Activated CD8-positive, alpha-beta memory T cell treated with anti-CD3 and anti-CD28 coated beads, Interleukin-2, amount 50 U/mL, for 4 hours (primary cell): Measurements from ENCODE around the gene LIPT2.
"Not testable (repeated sequence)": the region's sequence is repeated elsewhere in the genome, so short reads cannot be mapped to it uniquely, and the experiment has no call there.

Experiments
- DNase-seq: peaks from one replicate; pipeline ENCODE4 v3.0.0-alpha.2; 2020

The LIPT2 gene

DNA sequence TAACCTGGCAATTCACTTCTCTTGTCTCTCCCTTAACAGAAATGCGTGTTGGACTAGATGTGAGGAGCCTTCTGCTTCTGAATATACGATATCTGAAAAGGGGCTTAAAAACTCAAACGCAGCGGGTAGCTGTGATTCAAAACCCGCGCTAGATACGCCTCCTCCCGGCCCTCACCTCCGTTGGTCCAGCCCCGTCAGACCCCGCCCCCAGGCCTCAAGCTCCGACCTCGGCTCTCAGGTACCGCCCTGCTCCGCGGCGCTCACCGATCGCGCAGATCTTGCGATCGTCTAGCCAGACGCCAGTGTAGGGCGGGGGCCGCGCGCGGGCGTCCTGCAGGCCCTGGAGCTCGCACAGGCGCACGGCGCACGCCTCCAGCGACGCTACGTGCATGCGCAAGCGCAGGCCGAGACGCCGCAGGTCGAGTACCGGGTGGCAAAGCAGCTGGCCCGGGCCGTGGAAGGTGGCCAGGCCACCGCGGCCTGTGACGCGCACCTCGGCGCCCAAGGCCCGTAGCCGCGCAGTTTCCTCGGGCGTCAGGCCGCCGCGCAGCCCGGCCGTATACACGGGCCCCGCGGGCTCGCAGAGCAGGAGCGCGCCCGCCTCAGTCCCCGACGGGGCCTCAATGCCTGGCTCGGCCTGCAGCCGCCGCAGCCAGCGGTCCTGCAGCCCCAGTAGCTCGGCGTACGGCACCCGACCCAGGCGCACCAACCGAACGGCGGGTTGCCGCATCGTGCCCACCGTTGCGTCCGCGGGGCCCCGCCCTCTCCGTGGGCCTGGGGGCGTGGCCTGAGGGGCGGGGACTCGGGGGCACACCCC is at the start of gene LIPT2:
TSS of gene LIPT2 (minus strand) at position 751 of the 817 bp plus-strand sequence. CDS start at position 730, 21 bp downstream.
- DNase-seq = peak; percentile 97

- DNase-seq = no peak
These were observed 47.9 kb upstream of the LIPT2 start for GRCh38 chr11:74541466-74541865.

DNA sequence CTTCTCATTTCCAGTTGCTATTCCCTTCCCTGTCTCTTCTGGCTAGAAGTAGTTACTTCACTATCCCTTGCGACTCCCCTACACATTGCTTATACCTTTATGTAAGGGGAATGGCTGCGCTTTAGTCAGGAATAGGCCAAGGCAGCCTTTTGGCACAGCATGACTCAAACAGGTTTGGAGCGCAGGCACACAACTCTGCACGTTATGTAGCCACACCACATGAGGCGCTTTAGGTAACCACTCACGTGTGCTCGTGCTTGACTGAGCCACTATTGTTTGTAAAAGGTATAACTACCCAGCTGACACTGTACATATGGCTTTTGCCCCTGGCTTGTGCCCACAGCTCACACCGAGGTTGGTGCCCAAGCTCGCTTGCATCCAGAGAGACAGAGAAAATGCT is 46.7 kb upstream of the LIPT2 start:
- no peak for DNase-seq

- DNase-seq = no peak
These were observed 45.2 kb upstream of the LIPT2 start for GRCh38 chr11:74538680-74539079.

DNA sequence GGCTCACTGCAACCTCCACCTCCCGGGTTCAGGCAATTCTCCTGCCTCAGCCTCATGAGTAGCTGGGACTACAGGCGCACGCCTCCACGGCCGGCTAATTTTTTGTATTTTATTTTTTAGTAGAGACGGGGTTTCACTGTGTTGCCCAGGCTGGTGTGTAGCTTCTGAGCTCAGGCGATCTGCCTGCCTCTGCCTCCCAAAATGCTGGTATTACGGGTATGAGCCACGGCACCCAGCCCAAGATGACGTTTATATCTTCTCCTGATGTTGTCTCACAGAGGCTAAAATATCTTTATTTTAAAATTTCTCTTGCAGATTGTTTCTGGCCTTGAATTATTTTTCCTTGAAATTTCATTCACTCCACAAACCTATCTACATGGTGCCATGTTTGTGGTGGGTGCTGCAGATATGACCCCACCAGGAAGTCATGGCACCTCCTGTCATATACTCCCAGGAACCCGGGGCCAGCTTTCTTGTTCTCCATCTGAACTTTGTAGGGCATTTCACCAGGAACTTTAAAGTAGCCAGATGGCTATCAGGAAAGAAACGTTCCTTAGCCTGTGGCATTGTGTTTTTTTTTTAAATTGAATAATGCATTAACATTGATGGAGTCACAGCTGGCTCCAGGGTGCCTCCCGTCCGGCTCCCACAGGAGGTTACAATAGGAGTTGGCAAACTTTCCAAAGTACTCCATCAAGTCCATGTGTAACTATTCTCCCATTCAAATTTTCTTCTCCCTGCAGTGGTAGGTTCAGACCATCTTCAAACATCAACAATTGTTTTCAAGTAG is 42.0 kb upstream of the LIPT2 start:
- DNase-seq = no peak

- not testable (repeated sequence) for DNase-seq
These were observed 41.4 kb upstream of the LIPT2 start for GRCh38 chr11:74534946-74535275.

- no peak for DNase-seq
These were observed 40.9 kb upstream of the LIPT2 start for GRCh38 chr11:74534216-74534945.

DNA sequence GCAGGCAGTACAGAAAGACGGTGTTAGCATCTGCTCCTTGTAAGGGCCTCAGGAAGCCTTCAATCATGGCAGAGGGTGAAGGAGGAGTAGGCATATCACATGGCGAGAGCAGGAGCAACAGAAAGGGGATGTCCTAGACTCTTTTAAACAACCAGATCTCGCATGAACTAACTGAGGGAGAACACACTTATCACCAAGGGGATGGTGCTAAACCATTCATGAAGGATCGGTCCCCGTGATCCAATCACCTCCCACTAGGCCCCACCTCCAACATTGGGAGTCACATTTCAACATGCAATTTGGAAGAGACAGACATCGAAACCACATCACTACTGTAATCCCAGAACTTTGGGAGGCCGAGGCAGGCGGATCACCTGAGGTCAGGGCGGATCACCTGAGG is 39.9 kb upstream of the LIPT2 start:
- no peak for DNase-seq

- no peak for DNase-seq
These were observed 39.1 kb upstream of the LIPT2 start for GRCh38 chr11:74532501-74533246.

DNA sequence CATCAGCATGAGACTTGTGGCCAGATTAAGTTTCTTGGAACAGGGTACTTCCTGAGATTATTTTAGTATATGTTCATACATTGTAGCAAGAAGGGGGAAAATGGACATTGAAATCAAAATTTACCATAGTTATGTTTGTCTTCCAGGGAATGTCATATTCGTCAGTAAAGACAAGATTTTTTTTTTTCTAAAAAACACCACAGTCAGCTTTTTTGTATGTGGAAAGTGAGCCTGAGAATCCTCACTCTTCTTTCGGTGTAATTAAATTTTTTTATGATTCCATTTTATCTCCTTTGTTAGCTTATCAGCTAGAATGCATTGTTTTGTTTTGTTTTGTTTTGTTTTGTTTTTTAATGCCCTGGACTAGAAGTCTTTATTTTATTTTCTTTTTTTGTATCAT is 31.5 kb upstream of the LIPT2 start:
- no peak for DNase-seq

DNA sequence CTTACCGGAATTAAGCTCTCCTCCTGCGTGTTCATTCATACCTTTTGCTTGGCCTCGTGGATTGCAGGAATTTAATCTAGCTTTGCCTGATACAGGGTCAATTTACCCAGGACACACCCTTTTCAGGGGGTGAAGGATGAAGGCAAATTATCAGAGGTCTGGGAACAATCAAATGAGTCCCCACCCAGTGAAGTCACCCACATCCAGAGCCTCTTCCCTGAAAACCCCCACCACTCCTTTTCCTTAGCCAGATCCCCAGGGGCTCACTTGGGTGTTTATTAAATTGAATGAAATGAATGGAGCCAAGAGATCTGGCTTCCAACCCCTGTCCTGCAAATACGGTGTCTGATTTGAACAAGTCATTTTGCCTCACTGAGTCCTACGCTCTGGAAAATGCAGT is 31.0 kb upstream of the LIPT2 start:
- no peak for DNase-seq

GRCh38 chr11:74522776-74523175 is 29.3 kb upstream of the LIPT2 start:
- no peak for DNase-seq

- DNase-seq = no peak
These were observed 28.2 kb upstream of the LIPT2 start for GRCh38 chr11:74521666-74522252.

DNA sequence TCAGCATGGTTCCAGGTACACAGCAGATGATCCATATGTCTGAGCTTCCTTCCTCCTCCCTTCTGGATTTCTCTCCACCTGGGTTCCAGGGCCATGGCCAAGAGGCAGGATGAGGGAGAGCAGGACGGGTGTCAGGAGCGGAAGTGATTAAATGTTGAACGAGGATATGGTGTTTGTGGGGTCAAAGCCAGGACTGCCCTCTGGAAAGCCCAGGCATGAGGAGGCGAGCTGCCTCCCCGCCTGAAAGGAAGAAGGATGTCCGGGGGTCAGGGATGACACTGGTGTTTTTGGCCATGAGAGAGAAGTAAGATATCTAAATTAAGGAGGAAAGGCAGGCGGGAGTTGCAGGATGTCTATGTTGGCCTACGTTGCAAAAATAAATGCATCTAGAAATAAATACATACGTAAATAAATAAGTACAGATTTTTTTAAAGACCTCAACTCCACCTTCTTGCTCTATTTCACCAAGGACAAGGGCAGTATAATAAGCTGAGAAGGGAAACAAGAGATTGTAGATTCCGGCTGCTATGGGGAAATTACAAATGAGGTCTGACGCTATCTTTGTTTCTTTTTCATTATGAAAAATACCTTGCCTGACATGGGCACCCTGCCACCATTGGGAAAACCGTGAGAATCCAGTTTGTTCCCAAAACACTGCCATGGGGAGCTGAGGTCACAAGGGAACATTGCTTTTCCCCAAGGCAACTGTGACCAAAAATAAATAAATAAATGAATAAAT is 27.6 kb upstream of the LIPT2 start:
- DNase-seq = no peak

DNA sequence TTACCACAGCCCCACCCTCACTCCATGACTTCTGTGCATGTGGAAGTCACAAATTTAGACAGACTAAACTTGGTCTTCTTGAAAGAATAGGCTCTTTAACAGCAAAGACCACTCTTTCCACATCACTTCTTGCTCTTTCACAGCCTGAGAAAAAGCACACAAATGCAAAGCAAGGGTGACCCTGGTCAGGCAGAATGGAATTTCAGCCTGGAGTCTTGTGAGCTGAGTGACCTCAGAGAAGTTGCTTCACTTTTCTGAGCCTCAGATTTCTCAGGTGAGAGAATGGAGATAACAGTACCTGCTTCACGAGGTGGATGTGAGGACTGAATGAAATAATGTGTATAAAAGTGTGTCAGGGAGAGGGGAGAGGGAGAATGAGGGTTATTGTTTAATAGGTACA is 26.8 kb upstream of the LIPT2 start:
- DNase-seq = no peak

DNA sequence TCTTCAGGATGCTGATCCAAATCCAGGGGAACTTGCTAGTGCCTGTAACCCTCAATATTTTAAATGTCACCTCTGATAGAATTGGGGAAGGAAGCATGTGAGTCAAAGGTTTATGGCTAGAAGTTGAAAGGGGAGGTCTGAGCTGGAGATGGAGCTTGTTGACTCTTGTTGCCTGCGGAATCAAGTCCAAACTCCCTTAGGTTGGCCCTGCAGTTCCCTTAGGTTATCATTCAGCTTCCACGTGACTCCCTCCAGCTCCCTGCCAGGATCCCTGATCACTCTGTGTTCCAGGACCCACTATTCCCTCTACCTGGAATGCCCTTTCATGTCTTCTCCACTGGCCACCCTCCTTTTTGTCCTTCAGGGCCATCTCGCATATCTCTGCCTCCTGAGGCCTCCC is 26.2 kb upstream of the LIPT2 start:
- DNase-seq = no peak

DNA sequence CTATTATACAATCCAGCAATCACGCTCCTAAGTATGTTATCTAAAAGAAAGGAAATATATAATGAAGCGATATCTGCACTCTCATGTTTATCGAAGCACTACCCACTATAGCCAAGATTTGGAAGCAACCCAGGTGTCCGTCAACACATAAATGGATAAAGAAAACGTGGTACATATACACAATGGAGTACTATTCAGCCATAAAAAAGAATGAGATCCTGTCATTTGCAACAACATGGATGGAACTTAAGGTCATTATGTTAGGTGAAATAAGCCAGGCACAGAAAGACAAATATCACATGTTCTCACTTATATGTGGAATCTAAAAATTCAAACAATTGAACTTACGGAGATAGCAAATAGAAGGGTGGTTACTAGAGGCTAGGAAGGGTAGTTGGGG is 24.1 kb upstream of the LIPT2 start:
- DNase-seq = not testable (repeated sequence)

DNA sequence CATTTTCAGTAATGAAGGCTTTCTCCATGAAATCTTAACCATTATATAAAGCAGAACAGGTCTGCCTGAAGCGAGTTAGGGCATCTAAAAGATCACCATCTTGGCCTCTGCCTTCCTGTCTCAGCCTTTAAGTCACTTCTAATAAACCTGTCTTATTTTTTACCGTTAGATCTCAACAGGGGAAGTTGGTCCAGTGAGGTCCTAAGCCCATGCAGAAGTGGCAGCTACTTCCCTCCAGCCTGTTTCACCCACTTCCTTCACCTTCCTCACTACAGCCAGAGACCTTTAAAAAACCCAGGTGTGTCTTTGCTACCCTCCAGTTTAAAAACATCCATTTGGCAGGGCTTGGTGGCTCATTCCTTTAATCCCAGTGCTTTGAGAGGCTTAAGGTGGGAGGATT is 14.1 kb upstream of the LIPT2 start:
- DNase-seq = no peak

DNA sequence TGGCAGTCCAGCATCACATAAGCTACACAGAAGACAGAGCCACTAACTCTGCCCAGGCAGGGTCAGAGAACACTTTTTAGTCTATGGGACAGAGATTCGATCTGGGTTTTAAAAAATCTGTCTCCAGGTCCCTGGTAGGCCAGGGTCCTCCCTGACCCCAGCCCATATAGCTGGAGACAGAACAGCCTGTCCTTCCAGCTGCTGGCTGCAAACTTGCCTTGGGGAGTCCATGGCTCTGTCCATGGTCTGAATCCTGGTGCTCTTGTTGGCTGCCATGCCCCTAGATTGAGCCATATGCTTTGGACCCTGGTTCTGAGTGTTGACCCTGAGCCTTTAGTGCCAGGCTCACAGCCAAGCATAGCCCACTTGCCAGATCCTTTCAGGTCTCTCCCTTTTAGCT is 13.3 kb upstream of the LIPT2 start:
- DNase-seq = no peak

DNA sequence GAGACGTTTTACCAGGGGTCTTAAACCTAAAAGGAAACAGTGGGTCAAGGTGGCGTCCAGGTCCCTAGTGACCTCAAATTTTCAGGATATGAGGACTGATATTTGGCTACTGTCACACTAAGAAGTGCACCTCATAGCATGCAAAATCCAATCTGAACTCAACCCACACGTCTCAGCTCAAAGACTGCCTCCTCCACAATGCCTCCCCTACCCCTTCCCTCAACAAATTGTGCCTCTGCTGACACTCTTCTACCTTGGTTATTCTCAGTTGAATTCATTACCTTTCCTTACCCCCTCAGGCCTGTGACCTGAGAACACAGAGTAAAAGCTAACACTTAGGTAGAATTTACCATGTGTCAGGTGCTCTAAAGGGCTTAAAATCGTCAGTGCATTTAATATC is 12.4 kb upstream of the LIPT2 start:
- DNase-seq = no peak

DNA sequence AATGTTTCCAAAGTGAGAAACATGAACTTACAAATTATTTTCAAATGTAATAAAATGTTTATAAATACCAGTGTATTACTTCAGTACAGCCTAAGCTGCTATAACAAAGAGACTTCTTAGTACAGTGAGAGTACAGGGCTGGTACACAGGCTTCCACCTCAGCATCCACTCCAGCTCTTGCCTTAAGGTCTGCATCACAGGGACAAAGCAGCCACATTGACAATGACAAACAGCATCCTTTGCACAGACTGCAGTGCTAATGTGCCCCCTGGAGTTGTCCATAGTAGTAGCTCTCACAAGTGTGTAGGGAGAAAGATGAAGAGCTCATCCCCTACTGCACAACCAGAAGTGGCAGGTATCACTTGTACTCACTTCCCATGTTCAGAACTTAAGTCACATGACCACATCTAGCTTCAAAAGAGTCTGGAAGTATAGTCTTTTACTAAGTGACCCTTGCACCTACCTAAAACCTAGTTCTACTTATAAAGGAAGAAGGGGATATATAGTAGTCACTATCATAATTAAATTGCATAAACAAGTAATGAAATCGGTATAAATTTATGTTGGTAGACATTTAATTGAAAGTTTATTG is 10.7 kb upstream of the LIPT2 start:
- no peak for DNase-seq
